ENCODE measurements around the gene ADGRA1.

DNA sequence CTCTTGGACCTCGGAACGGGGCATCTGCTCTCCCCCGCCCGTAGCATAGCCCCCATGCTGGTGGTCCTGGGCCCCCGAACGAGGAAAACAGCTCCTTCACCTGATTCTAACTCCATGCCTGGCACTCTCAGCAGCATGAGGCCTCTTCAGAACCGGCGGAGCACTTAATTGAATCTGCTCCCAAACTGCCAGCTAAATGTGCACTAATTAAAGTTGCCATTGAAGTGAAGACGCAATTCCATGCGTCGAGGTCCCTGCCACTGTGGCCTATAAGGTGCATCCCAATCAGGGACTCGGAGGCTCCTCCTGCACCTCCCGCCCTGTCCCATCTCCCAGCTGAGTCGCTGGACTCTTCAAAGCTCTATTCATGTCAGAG, 41.3 kb upstream of the ADGRA1 start:
- no peak for TF ChIP-seq POLR2A (IDR thresholded peaks at IDR 0.05; ENCODE audit: low read length)
- no peak for TF ChIP-seq GATA1 (IDR thresholded peaks at IDR 0.05; ENCODE audit: low read depth, low read length)
